Hepatocyte (in vitro differentiated cells): ENCODE results near the gene FAM118A. TPM values are rescaled to one million over a fixed set of nuclear protein-coding genes. Genes with fewer than 3 reads are reported as not detected.

Experiments
- DNase-seq: peaks from one replicate; pipeline ENCODE4 v3.0.0-alpha.2; 2016; ENCODE audit warnings: low spot score
- H2AFZ ChIP-seq: fragments of 200-600 bp; sonication (generic); 2 replicates; pipeline ENCODE4 v1.6.0; 2016; ENCODE audit warnings: antibody characterized with exemption, mild to moderate bottlenecking
- H3K27ac ChIP-seq: fragments of 200-600 bp; sonication (generic); 2 replicates; pipeline ENCODE4 v1.5.1; 2016; ENCODE audit warnings: mild to moderate bottlenecking
- H3K27me3 ChIP-seq: fragments of 200-600 bp; sonication (generic); 2 replicates; pipeline ENCODE4 v1.6.1; 2016
- H3K36me3 ChIP-seq: fragments of 200-600 bp; sonication (generic); replicated peaks from 2 replicates; pipeline ENCODE4 v1.5.1; 2016; ENCODE audit warnings: low read depth; ENCODE audit not compliant: insufficient read depth
- H3K4me1 ChIP-seq: fragments of 200-600 bp; sonication (generic); 2 replicates; pipeline ENCODE4 v1.5.1; 2016; ENCODE audit warnings: mild to moderate bottlenecking, moderate library complexity; ENCODE audit not compliant: insufficient read depth
- H3K4me2 ChIP-seq: fragments of 200-600 bp; sonication (generic); 2 replicates; pipeline ENCODE4 v1.6.0; 2016
- H3K4me3 ChIP-seq: fragments of 200-600 bp; sonication (generic); 2 replicates; pipeline ENCODE4 v1.5.1; 2016; ENCODE audit warnings: mild to moderate bottlenecking
- H3K79me2 ChIP-seq: fragments of 200-600 bp; sonication (generic); 2 replicates; pipeline ENCODE4 v1.6.0; 2017; ENCODE audit warnings: mild to moderate bottlenecking
- H3K9me2 ChIP-seq: fragments of 200-600 bp; sonication (generic); replicated peaks from 2 replicates; pipeline ENCODE4 v1.6.0; 2017; ENCODE audit warnings: mild to moderate bottlenecking; ENCODE audit not compliant: insufficient read depth
- H3K9me3 ChIP-seq: fragments of 200-600 bp; sonication (generic); 2 replicates; pipeline ENCODE4 v1.5.1; 2016; ENCODE audit warnings: low read depth, mild to moderate bottlenecking
- H4K20me1 ChIP-seq: fragments of 200-600 bp; sonication (generic); 2 replicates; pipeline ENCODE4 v1.6.0; 2016; ENCODE audit warnings: mild to moderate bottlenecking; ENCODE audit not compliant: insufficient read depth, poor library complexity, severe bottlenecking
- CTCF ChIP-seq: fragments of 200-600 bp; sonication (generic); IDR thresholded peaks from 2 replicates; pipeline ENCODE4 v1.5.1; 2016; ENCODE audit warnings: antibody characterized with exemption, mild to moderate bottlenecking; ENCODE audit not compliant: poor library complexity
- EZH2 ChIP-seq: fragments of 200-600 bp; sonication (generic); IDR thresholded peaks from 2 replicates; pipeline ENCODE4 v1.6.1; 2016; ENCODE audit warnings: antibody characterized with exemption, mild to moderate bottlenecking, borderline replicate concordance
- EZH2phosphoT487 ChIP-seq: fragments of 200-600 bp; sonication (generic); IDR thresholded peaks from one replicate; pipeline ENCODE4 v1.6.1; 2018; ENCODE audit warnings: antibody characterized with exemption, mild to moderate bottlenecking, low read depth, moderate library complexity; ENCODE audit not compliant: unreplicated experiment, severe bottlenecking
- WGBS: methylation state at CpG from one replicate; pipeline ENCODE4 v1.1.6; 2016; ENCODE audit warnings: low lambda C conversion rate; ENCODE audit errors: missing lambda C conversion rate; 5-methylcytosine and 5-hydroxymethylcytosine counted together
- polyA plus RNA-seq: library from polyadenylated mRNA; unstranded; fragments of >200 nt; fragmentation: Nextera tagmentation; extraction: Ambion mirVana; gene quantifications from 2 replicates; pipeline ENCODE4 v1.2.1, GENCODE V29; 2016
- total RNA-seq: library from RNA; depleted of rRNA; stranded (reverse); fragments of >200 nt; gene quantifications from 2 replicates; pipeline ENCODE4 v1.2.3, GENCODE V29; 2014

FAM118A gene
- total and polyA plus RNA-seq, 2 experiments from 2014 or later = 94.2 to 193 TPM

- Histone ChIP-seq H3K36me3 (no peaks in the 10 kb centered on the region), H3K9me3 (no peaks in the 10 kb centered on the region), H3K27me3 (no peaks in the 10 kb centered on the region), H4K20me1 (no peaks in the 10 kb centered on the region), H3K27ac (no peak overlapping the region), H3K4me2 (no peak overlapping the region), H2AFZ (no peak overlapping the region), H3K9me2 (no peaks in the 10 kb centered on the region), H3K4me1 (no peaks in the 10 kb centered on the region), H3K79me2 (no peaks in the 10 kb centered on the region), H3K4me3 (no peak overlapping the region)
- TF ChIP-seq CTCF (no peak), EZH2 (no peak), EZH2phosphoT487 (no peak)
- no peak for DNase-seq
- 84% methylated on average over 15 of the region's 15 CpGs for WGBS
Observed at GRCh38 chr22:45298934-45299505, 10.7 kb upstream of the FAM118A start.

- no peak for DNase-seq
- no peak overlapping the region for H2AFZ ChIP-seq
- no peaks in the 10 kb centered on the region for H3K79me2 ChIP-seq
- no peak overlapping the region for H3K4me2 ChIP-seq
- no peaks in the 10 kb centered on the region for H3K36me3 ChIP-seq
- WGBS = 79% methylated on average over 8 of the region's 8 CpGs
- TF ChIP-seq EZH2phosphoT487 (no peak), CTCF (no peak), EZH2 (no peak)
- no peaks in the 10 kb centered on the region for H3K27me3 ChIP-seq
- H3K27ac ChIP-seq = no peak overlapping the region
- no peaks in the 10 kb centered on the region for H4K20me1 ChIP-seq
- no peaks in the 10 kb centered on the region for H3K9me3 ChIP-seq
- no peaks in the 10 kb centered on the region for H3K9me2 ChIP-seq
- peaks cover 11% of the 10 kb centered on the region for H3K4me1 ChIP-seq
- H3K4me3 ChIP-seq = no peak overlapping the region
Observed at GRCh38 chr22:45302751-45303150, 7.0 kb upstream of the FAM118A start.

GRCh38 chr22:45303181-45303580 is 6.6 kb upstream of the FAM118A start:
- H3K36me3 ChIP-seq = no peaks in the 10 kb centered on the region
- H3K4me1 ChIP-seq = peaks cover 11% of the 10 kb centered on the region
- H3K9me3 ChIP-seq = no peaks in the 10 kb centered on the region
- no peaks in the 10 kb centered on the region for H4K20me1 ChIP-seq
- H3K79me2 ChIP-seq = no peaks in the 10 kb centered on the region
- no peak for TF ChIP-seq EZH2phosphoT487
- TF ChIP-seq CTCF = no peak
- no peak for TF ChIP-seq EZH2
- no peak overlapping the region for H3K27ac ChIP-seq
- H3K9me2 ChIP-seq = no peaks in the 10 kb centered on the region
- H3K27me3 ChIP-seq = no peaks in the 10 kb centered on the region
- WGBS = 88% methylated on average over 7 of the region's 7 CpGs
- H2AFZ ChIP-seq = no peak overlapping the region
- DNase-seq = no peak
- H3K4me2 ChIP-seq = no peak overlapping the region
- no peak overlapping the region for H3K4me3 ChIP-seq

- no peak overlapping the region for H3K4me3 ChIP-seq
- no peaks in the 10 kb centered on the region for H3K9me3 ChIP-seq
- DNase-seq = no peak
- H3K27me3 ChIP-seq = no peaks in the 10 kb centered on the region
- no peaks in the 10 kb centered on the region for H3K36me3 ChIP-seq
- WGBS = 76% methylated on average over 6 of the region's 6 CpGs
- peaks cover 18% of the 10 kb centered on the region for H3K4me1 ChIP-seq
- no peaks in the 10 kb centered on the region for H3K9me2 ChIP-seq
- no peak for TF ChIP-seq CTCF
- H2AFZ ChIP-seq = no peak overlapping the region
- H3K27ac ChIP-seq = peak overlapping the region; percentile 42
- peaks cover under 1% of the 10 kb centered on the region for H3K79me2 ChIP-seq
- no peak overlapping the region for H3K4me2 ChIP-seq
- H4K20me1 ChIP-seq = no peaks in the 10 kb centered on the region
Observed at GRCh38 chr22:45304971-45305370, 4.8 kb upstream of the FAM118A start.
